ENCODE measurements around the gene MYCN.
"Not testable (repeated sequence)": the region's sequence is repeated elsewhere in the genome, so short reads cannot be mapped to it uniquely, and the experiment has no call there.

Gene MYCN

GRCh38 chr2:15943378-15944280 lies 3.3 kb downstream of the MYCN start:
- no peak for DNase-seq (ENCODE audit: low read depth)

GRCh38 chr2:15944325-15945017 lies 4.1 kb downstream of the MYCN start:
- no peak for DNase-seq (ENCODE audit: low read depth)

- DNase-seq (ENCODE audit: low read depth) = no peak
Measured at GRCh38 chr2:15945909-15946705, 5.8 kb downstream of the MYCN start.

- DNase-seq (ENCODE audit: low read depth) = no peak
Measured at GRCh38 chr2:15946983-15947382, 6.6 kb downstream of the MYCN start.

- DNase-seq (ENCODE audit: low read depth) = no peak
Measured at GRCh38 chr2:15947431-15947830, 7.1 kb downstream of the MYCN start.

GRCh38 chr2:15948704-15948957 lies 8.3 kb downstream of the MYCN start:
- DNase-seq (ENCODE audit: low read depth) = no peak

GRCh38 chr2:15949126-15949525 lies 8.8 kb downstream of the MYCN start:
- DNase-seq (ENCODE audit: low read depth) = no peak

GRCh38 chr2:15949551-15949950 lies 9.2 kb downstream of the MYCN start:
- DNase-seq (ENCODE audit: low read depth) = no peak

GRCh38 chr2:15950088-15950952 lies 10.0 kb downstream of the MYCN start:
- DNase-seq (ENCODE audit: low read depth) = no peak

GRCh38 chr2:15951936-15952335 lies 11.6 kb downstream of the MYCN start:
- DNase-seq (ENCODE audit: low read depth) = not testable (repeated sequence)

GRCh38 chr2:15952451-15953146 lies 12.2 kb downstream of the MYCN start:
- DNase-seq (ENCODE audit: low read depth) = no peak

GRCh38 chr2:15953147-15953630 lies 12.8 kb downstream of the MYCN start:
- DNase-seq (ENCODE audit: low read depth) = no peak

- DNase-seq (ENCODE audit: low read depth) = no peak
Measured at GRCh38 chr2:15953891-15954680, 13.7 kb downstream of the MYCN start.

- DNase-seq (ENCODE audit: low read depth) = no peak
Measured at GRCh38 chr2:15954761-15955160, 14.4 kb downstream of the MYCN start.

- no peak for DNase-seq (ENCODE audit: low read depth)
Measured at GRCh38 chr2:15955232-15955988, 15.1 kb downstream of the MYCN start.

- DNase-seq (ENCODE audit: low read depth) = no peak
Measured at GRCh38 chr2:15956230-15956629, 15.9 kb downstream of the MYCN start.

- no peak for DNase-seq (ENCODE audit: low read depth)
Measured at GRCh38 chr2:15956751-15957736, 16.7 kb downstream of the MYCN start.

Data from activated gamma-delta T cell treated with anti-CD3 and anti-CD28 coated beads, Interleukin-2, amount 50 U/mL, for 16 hours (primary cell).